GM18502 (cell line): ENCODE measurements around the gene RBM19.
"Not testable (repeated sequence)": the region's sequence is repeated elsewhere in the genome, so short reads cannot be mapped to it uniquely, and the experiment has no call there.

Experiments
- ATAC-seq: cut with Tn5 transposase; IDR thresholded peaks from one replicate; pipeline ENCODE4 v1.9.1; 2021; ENCODE audit warnings: mild to moderate bottlenecking; ENCODE audit not compliant: unreplicated experiment, poor library complexity

Gene RBM19

GRCh38 chr12:113908584-113909100 lies 57.5 kb downstream of the RBM19 start:
- no peak for ATAC-seq

- no peak for ATAC-seq
These were observed 58.5 kb downstream of the RBM19 start for GRCh38 chr12:113907446-113908180.

GRCh38 chr12:113906411-113907200 lies 59.5 kb downstream of the RBM19 start:
- ATAC-seq, result no peak

- no peak for ATAC-seq
These were observed 60.3 kb downstream of the RBM19 start for GRCh38 chr12:113905829-113906228.

- ATAC-seq, result no peak
These were observed 62.7 kb downstream of the RBM19 start for GRCh38 chr12:113903381-113903863.

- ATAC-seq, result not testable (repeated sequence)
These were observed 64.8 kb downstream of the RBM19 start for GRCh38 chr12:113901319-113901718.

- ATAC-seq, result no peak
These were observed 65.4 kb downstream of the RBM19 start for GRCh38 chr12:113900716-113901115.

GRCh38 chr12:113899561-113900471 lies 66.3 kb downstream of the RBM19 start:
- ATAC-seq, result no peak

- no peak for ATAC-seq
These were observed 67.0 kb downstream of the RBM19 start for GRCh38 chr12:113899042-113899560.

GRCh38 chr12:113898466-113898865 lies 67.7 kb downstream of the RBM19 start:
- no peak for ATAC-seq

- no peak for ATAC-seq
These were observed 68.7 kb downstream of the RBM19 start for GRCh38 chr12:113897406-113897805.

GRCh38 chr12:113896841-113897240 lies 69.3 kb downstream of the RBM19 start:
- ATAC-seq, result no peak

- no peak for ATAC-seq
These were observed 69.9 kb downstream of the RBM19 start for GRCh38 chr12:113896194-113896593.

- no peak for ATAC-seq
These were observed 70.9 kb downstream of the RBM19 start for GRCh38 chr12:113895176-113895575.

- no peak for ATAC-seq
These were observed 71.4 kb downstream of the RBM19 start for GRCh38 chr12:113894697-113895096.

- no peak for ATAC-seq
These were observed 72.9 kb downstream of the RBM19 start for GRCh38 chr12:113893221-113893620.

- ATAC-seq, result no peak
These were observed 73.6 kb downstream of the RBM19 start for GRCh38 chr12:113892556-113892955.

- ATAC-seq, result no peak
These were observed 74.2 kb downstream of the RBM19 start for GRCh38 chr12:113891739-113892520.

- ATAC-seq, result no peak
These were observed 74.9 kb downstream of the RBM19 start for GRCh38 chr12:113891167-113891692.
